ENCODE data around the gene BTNL8. TPM values are rescaled to one million over a fixed set of nuclear protein-coding genes. Genes with fewer than 3 reads are reported as not detected.
"Not testable (repeated sequence)": the region's sequence is repeated elsewhere in the genome, so short reads cannot be mapped to it uniquely, and the experiment has no call there.

BTNL8 gene
- total RNA-seq, 1 experiment from 2014 or later, result not detected

DNA sequence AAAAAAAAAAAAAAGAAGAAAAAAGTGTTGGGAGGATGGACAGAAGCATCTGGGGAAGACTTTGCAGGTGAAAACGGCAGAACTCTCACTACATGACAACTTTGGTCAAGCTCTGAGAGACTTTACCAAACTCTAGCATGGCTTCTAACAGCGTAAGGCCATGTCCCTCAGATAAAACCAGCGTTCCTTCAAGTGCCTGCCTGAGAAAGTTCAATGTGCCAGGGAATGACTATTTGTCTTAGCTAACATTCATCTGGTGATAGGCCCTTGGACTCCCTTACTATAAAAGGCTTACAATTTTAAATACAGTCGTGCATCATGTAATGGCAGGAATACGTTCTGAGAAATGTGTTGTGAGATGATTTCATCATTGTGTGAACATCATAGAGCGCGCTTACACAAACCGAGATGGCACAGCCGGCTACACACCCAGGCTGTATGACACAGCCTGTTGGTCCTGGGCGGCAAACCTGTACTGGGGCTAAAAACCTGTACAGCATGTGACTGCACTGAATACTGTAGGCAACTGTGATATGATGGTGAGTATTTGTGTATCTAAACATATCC lies 23.0 kb upstream of the BTNL8 start:
- no peak for DNase-seq (ENCODE audit: low spot score)

DNA sequence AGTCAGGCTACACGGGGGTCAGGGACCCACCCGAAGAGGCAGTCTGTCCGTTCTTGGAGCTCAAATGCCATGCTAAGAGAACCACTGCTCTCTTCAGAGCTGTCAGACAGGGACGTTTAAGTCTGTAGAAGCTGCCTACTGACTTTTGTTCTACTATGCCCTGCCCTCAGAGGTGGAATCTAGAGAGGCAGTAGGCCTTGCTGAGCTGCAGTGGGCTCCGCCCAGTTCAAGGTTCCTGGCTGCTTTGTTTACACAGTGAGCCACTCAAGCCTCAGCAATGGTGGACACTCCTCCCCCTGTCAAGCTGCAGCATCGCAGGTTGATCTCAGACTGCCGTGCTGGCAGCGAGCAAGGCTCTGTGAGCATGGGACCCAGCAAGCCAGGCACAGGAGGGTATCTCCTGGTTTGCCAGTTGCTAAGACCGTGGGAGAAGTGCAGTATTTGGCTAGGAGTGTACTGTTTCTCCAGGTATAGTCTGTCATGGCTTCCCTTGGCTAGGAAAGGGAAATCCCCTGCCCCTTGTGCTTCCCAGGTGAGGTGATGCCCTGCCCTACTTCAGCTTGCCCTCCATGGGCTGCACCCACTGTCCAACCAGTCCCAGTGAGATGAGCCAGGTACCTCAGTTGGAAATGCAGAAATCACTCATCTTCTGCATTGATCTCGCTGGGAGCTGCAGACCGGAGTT lies 13.0 kb upstream of the BTNL8 start:
- not testable (repeated sequence) for DNase-seq (ENCODE audit: low spot score)

- no peak for DNase-seq (ENCODE audit: low spot score)
Measured at GRCh38 chr5:180889381-180889780, 9.6 kb upstream of the BTNL8 start.

DNA sequence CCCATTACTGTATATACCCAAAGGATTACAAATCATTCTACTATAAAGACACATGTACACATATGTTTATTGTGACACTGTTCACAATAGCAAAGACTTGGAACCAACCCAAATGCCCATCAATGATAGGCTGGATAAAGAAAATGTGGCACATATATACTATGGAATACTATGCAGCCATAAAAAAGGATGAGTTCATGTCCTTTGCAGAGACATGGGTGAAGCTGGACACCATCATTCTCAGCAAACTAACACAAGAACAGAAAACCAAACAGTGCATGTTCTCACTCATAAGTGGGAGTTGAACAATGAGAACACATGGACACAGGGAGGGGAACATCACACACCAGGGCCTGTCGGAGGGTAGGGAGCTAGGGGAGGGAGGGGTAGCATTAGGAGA lies 3.6 kb upstream of the BTNL8 start:
- DNase-seq (ENCODE audit: low spot score), result not testable (repeated sequence)

- no peak for DNase-seq (ENCODE audit: low spot score)
Measured at GRCh38 chr5:180900178-180900577, 1.2 kb downstream of the BTNL8 start.

DNA sequence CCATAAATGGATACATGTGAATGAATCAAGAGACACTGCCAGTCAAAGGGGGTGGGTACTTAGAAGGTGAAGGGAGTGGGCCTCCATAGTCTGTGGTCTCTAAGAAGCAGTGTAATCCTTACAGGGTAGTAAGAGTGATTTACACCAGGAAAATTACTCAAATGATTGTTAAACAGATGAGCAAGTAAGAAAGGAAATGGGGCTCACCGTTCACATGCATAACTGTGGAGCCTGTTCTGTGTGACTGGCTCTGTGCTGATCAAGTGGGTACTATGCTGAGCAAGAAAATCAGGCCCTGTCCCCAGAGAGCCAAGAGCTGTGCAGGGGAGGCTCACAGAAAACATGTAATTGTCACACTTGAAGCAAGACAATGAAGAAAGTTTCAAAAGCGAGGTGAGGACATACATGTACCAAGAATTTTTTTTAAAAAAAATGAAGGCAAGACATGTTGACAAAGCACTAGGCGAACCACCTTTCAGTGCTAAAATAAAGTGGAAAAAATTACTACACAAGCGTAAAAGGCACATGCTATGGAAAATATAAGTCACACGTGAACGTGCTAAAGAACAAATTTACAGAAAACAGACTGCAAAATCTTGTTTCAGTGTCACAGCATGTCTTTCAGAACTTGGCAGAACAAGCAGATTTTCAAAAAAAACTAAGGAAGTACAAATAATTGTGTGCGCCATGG lies 2.5 kb downstream of the BTNL8 start:
- DNase-seq (ENCODE audit: low spot score), result no peak

DNA sequence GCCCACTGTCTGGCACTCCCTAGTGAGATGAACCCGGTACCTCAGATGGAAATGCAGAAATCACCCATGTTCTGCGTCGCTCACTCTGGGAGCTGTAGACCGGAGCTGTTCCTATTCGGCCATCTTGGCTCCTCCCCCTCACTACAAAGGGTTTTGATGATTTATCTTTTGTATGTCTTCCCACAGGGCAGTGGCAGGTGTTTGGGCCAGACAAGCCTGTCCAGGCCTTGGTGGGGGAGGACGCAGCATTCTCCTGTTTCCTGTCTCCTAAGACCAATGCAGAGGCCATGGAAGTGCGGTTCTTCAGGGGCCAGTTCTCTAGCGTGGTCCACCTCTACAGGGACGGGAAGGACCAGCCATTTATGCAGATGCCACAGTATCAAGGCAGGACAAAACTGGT lies 9.4 kb downstream of the BTNL8 start:
- no peak for DNase-seq (ENCODE audit: low spot score)

- DNase-seq (ENCODE audit: low spot score), result no peak
Measured at GRCh38 chr5:180908998-180909731, 10.2 kb downstream of the BTNL8 start.

DNA sequence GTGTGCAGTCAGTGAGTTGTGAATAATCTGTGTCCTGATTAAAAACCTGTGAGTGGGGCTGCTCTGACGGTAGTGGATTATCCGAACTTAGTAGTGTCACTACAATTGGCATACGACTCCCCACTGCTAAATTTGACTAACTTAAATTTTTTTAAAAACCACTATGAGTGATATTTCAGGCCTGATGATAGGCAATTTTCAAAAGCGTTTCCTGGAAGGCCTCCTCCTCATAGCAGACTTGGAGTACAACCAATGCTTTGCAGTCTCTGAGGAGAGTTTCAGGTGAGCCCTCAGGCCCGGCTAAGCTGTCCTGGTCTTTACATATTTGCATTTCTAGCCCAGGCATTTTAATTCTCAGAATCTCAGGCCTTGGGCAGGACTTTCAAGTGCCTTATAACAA lies 10.8 kb downstream of the BTNL8 start:
- DNase-seq (ENCODE audit: low spot score), result no peak

DNA sequence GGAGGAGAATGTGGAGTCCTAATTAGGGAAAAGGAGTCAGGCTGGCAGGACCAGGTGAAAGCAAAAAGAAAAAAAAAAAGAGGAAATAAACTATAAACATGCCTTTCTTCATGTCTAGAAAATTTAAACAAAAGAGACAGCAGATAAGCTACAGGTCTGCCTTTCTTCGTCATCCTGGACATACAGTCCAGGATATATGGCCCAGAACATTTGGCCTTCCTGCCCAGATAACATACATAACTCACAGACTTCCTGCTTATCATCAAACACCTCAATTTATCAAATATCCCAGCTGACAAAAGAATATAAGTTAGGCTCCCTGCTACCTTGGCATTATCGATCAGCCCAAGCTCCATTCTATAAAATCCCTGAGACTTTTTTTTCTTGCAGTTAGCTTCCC lies 11.2 kb downstream of the BTNL8 start:
- DNase-seq (ENCODE audit: low spot score), result no peak

GRCh38 chr5:180910735-180911134 lies 11.8 kb downstream of the BTNL8 start:
- DNase-seq (ENCODE audit: low spot score), result no peak

DNA sequence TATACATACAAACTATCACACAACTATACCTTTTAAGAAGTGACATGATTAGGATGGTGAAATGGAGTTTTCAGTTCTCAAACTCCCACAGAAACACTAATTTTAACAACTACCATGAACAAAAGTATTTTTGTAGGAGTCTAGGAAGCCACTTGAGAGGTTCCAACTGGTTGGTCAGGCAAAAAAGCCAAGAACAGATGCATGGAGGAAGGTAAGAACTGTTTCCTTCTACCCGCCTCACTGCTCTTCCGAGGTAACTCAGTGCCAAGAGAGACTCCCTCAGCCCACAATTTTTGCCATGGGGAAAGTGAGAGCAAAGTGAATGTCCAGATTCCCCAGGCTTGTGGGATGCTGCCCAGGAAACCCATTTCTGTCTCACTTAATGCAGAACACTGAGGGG lies 15.7 kb downstream of the BTNL8 start:
- DNase-seq (ENCODE audit: low spot score), result no peak

- no peak for DNase-seq (ENCODE audit: low spot score)
Measured at GRCh38 chr5:180915924-180916323, 17.0 kb downstream of the BTNL8 start.

DNA sequence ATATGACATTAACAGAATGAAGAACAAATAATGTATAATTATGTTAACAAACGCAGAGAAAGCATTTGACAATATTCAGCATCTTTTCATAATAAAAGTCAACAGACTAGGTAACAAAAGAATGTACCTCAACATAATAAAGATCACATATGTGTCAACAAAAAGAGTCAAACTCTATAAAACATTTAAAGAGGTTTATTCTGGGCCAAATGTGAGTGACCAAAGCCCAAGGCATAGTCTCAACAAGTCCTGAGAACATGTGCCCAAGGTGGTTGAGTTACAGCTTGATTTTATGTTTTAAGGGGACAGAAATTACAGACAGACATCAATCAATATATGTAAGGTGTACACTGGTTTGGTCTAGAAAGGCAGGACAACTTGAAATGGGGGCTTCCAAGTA lies 19.4 kb downstream of the BTNL8 start:
- DNase-seq (ENCODE audit: low spot score), result no peak

DNA sequence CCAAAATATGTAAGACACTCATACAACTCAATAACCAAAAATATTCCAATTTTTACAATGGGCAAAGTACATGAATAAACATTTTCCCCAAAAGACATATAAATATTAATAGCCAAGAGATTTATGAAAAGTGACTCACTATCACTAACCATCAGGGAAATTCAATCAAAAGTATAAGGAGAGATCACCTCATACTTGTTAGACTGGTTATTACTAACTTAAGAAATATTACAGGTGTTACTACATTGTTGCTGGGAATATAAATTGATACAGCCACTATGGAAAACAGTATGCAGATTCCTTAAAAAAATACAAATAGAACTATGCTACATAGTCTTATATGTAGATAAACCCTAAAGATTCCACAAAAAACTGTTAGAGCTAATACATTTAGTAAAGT lies 21.8 kb downstream of the BTNL8 start:
- DNase-seq (ENCODE audit: low spot score), result no peak

GRCh38 chr5:180922932-180923331 lies 24.0 kb downstream of the BTNL8 start:
- DNase-seq (ENCODE audit: low spot score), result no peak

- no peak for DNase-seq (ENCODE audit: low spot score)
Measured at GRCh38 chr5:180932660-180933059, 33.7 kb downstream of the BTNL8 start.

GRCh38 chr5:180935203-180935602 lies 36.2 kb downstream of the BTNL8 start:
- DNase-seq (ENCODE audit: low spot score), result no peak

GRCh38 chr5:180938294-180938693 lies 39.3 kb downstream of the BTNL8 start:
- DNase-seq (ENCODE audit: low spot score), result no peak

- DNase-seq (ENCODE audit: low spot score), result no peak
Measured at GRCh38 chr5:180950291-180950949, 51.5 kb downstream of the BTNL8 start.

DNA sequence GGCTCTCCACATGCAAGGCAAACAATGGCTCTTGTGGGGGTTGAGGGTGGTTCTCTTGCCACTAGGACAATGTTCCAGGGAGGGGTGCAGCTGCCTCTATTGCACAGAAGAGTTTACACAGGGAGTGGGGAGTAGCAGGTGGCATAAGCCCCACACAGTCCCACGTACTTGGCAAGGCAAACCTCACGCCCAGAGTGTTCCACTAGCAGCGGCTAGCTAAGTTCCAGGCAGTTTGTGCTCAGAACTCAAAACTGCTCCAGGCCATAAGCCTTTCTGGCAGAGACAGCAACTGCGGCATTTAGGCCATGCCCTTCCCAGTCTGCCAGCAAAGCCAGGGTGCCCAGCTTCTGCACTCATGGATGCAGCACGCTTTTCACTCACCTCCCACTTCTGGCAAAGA lies 60.7 kb downstream of the BTNL8 start:
- DNase-seq (ENCODE audit: low spot score), result no peak

DNA sequence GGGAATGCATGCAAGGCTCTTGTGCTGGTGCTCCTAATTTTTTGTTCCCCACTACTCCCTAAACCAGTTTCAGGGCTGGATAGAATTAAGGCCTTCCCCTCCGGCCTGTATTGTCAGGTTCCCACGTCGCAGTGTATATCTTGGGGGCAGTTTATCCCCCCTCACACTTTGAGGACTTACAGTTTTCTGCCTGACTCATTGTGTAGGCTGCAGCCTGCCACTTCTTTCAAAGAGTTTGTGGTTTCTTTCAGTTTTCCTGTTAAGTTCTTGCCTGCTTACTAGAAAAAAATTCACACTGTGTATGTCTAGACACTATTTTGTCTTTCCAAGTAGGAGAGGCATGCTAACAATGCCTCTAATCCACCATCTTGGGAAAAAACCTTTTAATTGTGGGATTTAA lies 61.2 kb downstream of the BTNL8 start:
- no peak for DNase-seq (ENCODE audit: low spot score)
